HuH-7 (cell line): Measurements from ENCODE around the gene GCHFR.

Experiments
- DNase-seq: peaks from one replicate; pipeline ENCODE4 v3.0.0; 2011; ENCODE audit warnings: low spot score

GCHFR gene

GRCh38 chr15:40775740-40776536 is 12.1 kb downstream of the GCHFR start:
- no peak for DNase-seq

GRCh38 chr15:40776537-40777141 is 12.8 kb downstream of the GCHFR start:
- DNase-seq, result no peak

GRCh38 chr15:40782609-40783227 is 18.9 kb downstream of the GCHFR start:
- peak; percentile 64 for DNase-seq

GRCh38 chr15:40785164-40785563 is 21.3 kb downstream of the GCHFR start:
- DNase-seq, result no peak

- no peak for DNase-seq
Observed at GRCh38 chr15:40785814-40786213, 21.9 kb downstream of the GCHFR start.

GRCh38 chr15:40787344-40787841 is 23.5 kb downstream of the GCHFR start:
- no peak for DNase-seq

GRCh38 chr15:40787991-40788390 is 24.1 kb downstream of the GCHFR start:
- no peak for DNase-seq

GRCh38 chr15:40789119-40789518 is 25.3 kb downstream of the GCHFR start:
- no peak for DNase-seq

GRCh38 chr15:40789999-40790398 is 26.1 kb downstream of the GCHFR start:
- DNase-seq, result no peak

- no peak for DNase-seq
Observed at GRCh38 chr15:40790718-40791117, 26.9 kb downstream of the GCHFR start.

- DNase-seq, result no peak
Observed at GRCh38 chr15:40792394-40792793, 28.5 kb downstream of the GCHFR start.

GRCh38 chr15:40793216-40793989 is 29.5 kb downstream of the GCHFR start:
- DNase-seq, result no peak

GRCh38 chr15:40796041-40796440 is 32.2 kb downstream of the GCHFR start:
- no peak for DNase-seq

- DNase-seq, result no peak
Observed at GRCh38 chr15:40796512-40796911, 32.6 kb downstream of the GCHFR start.

- DNase-seq, result no peak
Observed at GRCh38 chr15:40799523-40799922, 35.7 kb downstream of the GCHFR start.

- no peak for DNase-seq
Observed at GRCh38 chr15:40803076-40803475, 39.2 kb downstream of the GCHFR start.

GRCh38 chr15:40803688-40804087 is 39.8 kb downstream of the GCHFR start:
- no peak for DNase-seq

GRCh38 chr15:40806672-40807027 is 42.8 kb downstream of the GCHFR start:
- no peak for DNase-seq

GRCh38 chr15:40807028-40807887 is 43.4 kb downstream of the GCHFR start, which contains the start of the genes DNAJC17 and ZFYVE19:
Gene DNAJC17 (minus strand): TSS chr15:40807473. CDS start chr15:40807446, 27 bp downstream.
Gene ZFYVE19 (plus strand): TSS chr15:40807089. CDS start chr15:40807590, 501 bp downstream.
- DNase-seq, result peak; percentile 77

- DNase-seq, result no peak
Observed at GRCh38 chr15:40807888-40808461, 44.1 kb downstream of the GCHFR start.
